SIG-M5 treated with dmso at 0.1 percent for 504 hours (cell line): ENCODE data around the gene EIF4EBP3.
A peak's percentile ranks its signal among the peaks of the same experiment; 100 is the strongest.

Experiments used
- DNase-seq: peaks from one replicate; lab custom pipeline; 2025; ENCODE audit not compliant: unreplicated experiment; lab: John Stamatoyannopoulos, UW

EIF4EBP3 gene

GRCh38 chr5:140547508-140548299, at the start of gene EIF4EBP3:
TSS of gene EIF4EBP3 (plus strand) at chr5:140547662. CDS start at chr5:140547738, 76 bp downstream.
- DNase-seq: peak; percentile 92

- no peak for DNase-seq
Observed at GRCh38 chr5:140497897-140498296, 49.6 kb upstream of the EIF4EBP3 start.

DNA sequence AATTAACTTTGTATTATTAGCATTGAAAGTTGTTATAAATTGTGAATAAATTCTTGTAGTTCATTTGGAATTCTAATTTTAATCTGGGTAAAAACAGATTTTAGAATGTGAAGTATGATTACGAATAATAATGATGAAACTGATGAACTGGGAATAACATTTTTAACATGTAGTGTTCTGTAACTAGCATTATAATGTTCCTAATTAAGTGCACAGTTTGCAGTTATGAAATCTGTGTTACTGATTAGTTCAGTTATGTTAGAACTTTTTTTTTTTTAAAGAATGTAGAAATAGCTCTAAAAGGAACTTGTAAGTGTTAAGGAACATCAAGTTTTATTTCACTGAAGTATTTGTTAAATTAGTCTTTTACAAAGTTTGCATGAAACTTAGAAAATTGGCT, 48.9 kb upstream of the EIF4EBP3 start:
- DNase-seq: no peak

GRCh38 chr5:140502834-140503233, 44.6 kb upstream of the EIF4EBP3 start:
- no peak for DNase-seq

GRCh38 chr5:140509898-140510297, 37.6 kb upstream of the EIF4EBP3 start:
- no peak for DNase-seq

DNA sequence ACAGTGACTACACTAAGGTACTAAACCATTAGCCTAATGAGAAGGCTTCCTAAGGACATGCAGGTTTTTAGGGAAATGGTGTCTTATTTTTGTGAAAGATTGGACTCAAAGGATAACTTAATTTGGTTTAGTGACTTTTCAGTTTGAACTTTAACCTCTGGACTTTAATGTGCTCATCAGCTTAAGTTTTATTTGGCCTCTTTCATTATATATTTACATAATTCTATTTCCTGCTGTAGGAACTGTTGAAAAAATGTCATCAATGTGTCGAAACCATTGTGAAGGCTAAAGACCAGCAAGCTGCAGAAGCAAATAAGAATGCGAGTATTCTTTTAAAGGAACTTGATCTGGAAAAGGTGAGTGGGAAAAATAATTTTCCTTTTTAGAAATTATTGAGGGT, 34.3 kb upstream of the EIF4EBP3 start:
- DNase-seq: no peak

GRCh38 chr5:140524003-140524402, 23.5 kb upstream of the EIF4EBP3 start:
- peak; percentile 21 for DNase-seq

DNA sequence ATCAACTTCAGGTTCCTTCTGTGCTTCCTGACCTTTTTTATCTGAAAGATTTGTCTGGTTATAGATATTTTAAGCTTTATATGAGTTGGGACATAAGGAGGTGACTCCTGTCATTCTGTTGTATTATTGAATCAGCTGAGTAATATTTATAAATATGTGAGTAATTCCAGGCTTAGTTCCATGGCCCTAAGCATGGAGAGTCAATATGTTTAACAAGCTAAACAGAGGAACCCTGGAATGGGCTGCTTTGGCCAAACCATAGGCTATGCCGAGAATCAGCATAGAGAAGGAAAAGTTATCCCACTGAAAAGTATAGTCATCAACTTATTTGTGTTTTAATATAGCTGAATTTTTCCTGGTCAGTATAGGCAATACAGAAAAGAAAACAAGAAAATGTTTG, 7.2 kb upstream of the EIF4EBP3 start:
- no peak for DNase-seq

DNA sequence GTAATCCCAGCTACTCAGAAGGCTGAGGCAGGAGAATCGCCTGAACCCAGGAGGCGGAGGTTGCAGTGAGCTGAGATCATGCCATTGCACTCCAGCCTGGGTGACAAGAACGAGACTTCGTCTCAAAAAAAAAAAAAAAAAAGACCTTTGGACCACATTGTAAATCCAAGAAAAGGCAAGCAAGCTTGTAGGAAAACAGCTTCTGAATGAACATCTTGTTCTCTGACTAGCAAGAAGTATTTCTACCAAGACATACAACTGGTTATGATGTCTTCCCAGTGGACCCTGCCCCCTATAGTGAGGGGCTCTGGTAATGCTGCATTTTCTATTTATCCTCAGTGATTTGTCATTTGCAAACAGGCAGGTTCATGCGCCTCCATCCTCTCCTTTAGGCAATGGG, 4.5 kb upstream of the EIF4EBP3 start:
- DNase-seq: no peak

- no peak for DNase-seq
Observed at GRCh38 chr5:140544986-140545385, 2.5 kb upstream of the EIF4EBP3 start.

GRCh38 chr5:140545606-140546005, 1.9 kb upstream of the EIF4EBP3 start:
- no peak for DNase-seq

- no peak for DNase-seq
Observed at GRCh38 chr5:140546851-140547507, 483 bp upstream of the EIF4EBP3 start.

DNA sequence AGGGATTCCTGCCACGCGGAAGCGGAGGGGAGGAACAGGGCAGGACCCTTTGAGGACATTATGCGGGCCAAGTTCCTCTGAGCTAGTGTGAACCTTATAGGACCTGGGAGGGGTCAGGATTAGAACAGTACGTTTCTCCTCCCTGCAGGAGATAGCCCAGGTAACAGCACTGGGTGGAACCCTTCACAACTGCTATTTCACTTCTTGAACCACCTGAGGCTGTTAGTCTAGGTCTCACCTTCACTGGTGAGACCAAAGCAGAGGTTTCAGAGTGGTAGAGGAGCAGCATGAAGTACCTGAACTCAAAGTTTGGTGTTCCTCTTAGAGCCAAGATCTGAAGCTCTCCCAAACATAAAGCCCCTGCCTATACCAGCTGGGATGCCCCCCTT, 832 bp downstream of the EIF4EBP3 start:
- DNase-seq: no peak

- no peak for DNase-seq
Observed at GRCh38 chr5:140548791-140549190, 1.3 kb downstream of the EIF4EBP3 start.

DNA sequence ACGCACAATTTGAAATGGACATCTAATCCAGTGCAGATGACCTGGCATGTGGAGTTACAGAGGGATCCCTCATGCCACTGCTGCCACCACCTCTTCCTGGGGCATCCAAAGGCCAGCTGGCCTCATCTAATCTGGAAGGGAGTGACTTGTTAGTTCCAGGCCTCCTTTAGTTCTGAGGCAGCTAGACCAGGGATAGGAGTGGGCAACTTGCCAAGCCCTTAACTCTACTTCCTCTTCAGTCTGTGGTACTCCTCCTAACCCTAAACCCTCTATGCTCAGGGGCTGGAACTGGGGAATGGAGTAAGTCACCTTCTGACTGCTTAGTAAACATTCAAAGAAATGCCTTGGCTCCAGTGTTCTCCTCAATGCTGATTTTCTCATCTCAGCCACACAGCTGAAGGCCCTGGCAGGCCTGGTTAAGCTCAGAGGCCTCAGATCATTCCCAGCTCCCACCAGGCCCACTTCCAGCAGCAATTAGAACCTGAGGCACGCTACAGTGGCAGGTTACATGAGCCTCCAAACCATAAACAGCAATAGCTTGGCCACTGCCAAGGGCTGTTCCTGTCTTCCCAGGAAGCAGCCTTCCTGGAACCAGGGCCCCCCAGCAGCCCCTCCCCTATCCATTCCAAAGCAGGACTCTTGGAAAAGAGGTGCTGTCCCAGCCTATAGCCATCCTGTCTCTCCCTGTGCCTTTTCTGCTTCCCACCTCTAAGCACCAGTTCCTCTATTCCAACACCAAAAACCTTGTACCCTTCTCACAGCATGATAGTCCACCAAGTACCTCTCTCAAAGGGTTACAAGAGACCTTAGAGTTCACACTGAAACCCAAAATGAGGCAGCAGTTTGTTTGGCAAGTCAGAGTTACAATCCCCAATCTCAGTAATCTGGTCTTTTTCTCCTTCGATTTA, 2.0 kb downstream of the EIF4EBP3 start:
- DNase-seq: peak; percentile 88

DNA sequence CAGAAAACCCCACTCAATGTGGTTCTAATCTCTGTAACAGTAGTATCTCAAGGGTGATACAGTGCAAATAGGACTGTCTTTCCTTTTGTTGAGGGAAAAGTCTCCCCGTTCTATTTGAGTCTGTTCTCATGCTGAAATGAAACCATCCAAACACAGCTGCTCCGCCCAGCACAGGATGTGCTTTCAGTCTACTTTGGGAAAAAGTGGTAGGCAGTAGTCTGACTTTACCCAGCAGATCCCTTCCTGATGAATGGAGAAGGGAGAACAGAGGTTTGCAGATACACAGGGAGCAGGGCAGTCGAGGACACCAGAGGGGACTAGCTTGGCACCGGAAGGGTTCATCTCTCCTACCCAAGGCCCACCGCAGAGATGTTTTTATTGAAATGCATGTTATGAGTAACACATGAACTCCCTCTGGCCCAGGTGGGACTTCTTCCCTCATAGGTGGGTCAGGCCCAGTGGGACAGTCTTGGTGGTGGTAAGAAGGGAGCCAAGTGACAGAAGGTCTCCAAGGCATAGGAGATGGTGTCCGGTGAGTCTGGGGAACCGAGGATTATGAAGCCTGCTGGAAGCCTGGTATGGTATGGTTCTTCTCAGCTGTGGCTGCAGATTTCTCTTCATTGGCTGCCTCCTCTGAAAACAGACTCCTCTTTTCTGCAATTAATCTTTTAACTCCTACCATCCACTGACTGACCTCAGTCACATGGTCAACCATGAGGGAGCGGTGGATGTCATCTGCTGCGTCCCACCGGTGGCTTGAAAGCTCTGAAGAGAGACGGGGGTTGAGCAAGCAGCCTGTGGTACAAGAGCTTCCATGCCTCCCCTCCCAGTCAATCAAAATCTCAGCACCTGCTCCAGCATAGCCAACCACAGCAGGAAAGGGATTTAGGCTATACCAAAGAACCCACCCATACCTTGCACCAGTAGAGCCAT, 3.0 kb downstream of the EIF4EBP3 start:
- DNase-seq: no peak

DNA sequence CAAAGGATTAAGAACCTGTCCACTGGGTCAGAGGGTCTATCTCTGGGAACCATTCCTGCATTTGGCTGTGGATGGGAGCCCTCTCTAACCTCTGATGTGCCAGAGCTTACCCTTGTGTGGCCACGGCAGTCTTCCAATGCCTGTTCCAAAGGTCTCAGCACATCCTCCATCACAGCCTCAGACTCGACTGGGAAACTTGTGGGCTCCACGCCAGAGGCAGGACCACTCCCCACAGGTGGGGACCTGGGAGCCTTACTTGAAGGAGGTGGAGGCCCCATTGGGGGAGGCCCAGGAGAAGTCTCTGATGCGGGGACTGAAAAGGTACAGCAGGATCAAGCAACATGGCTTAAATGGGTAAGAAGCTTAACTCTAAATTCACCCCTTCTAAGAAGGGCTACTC, 4.4 kb downstream of the EIF4EBP3 start:
- no peak for DNase-seq

GRCh38 chr5:140553657-140554056, 6.2 kb downstream of the EIF4EBP3 start:
- DNase-seq: peak; percentile 69

DNA sequence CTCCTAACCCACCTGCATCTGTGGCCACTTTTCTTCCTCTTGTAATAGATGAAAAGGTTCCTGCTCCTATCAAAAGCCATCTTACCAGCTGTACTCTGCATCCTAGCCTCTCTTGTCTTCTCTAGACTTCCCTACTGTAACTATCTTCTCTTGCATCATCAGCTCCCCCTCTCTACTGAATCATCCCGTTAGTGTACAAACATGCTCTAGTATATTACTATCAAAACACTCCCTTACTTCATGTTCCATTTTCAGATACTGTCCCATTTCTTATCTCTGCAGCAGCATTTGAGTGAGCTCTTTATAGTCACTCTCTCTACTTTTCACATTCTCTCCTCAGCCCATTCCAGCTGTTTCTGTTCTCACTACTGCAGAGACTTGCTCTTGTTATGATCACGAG, 7.0 kb downstream of the EIF4EBP3 start:
- peak; percentile 85 for DNase-seq

- no peak for DNase-seq
Observed at GRCh38 chr5:140555747-140556312, 8.4 kb downstream of the EIF4EBP3 start.
